Right lobe of liver (tissue), 4 donors: ENCODE measurements around the gene ATG14.

Experiments
- POLR2A ChIP-seq: fragments of 450-650 bp; IDR thresholded peaks from one replicate; pipeline ENCODE4 v1.6.1; 2017; ENCODE audit warnings: antibody characterized with exemption, mild to moderate bottlenecking
- TF ChIP-seq, protein P1 (sequence below), 4 donors: fragments of 200-600 bp in 3 of 4; fragments of 450-650 bp in 1 of 4; IDR thresholded peaks; one replicate each; pipeline versions ENCODE4 v1.5.1 to v1.8.0; 2016 to 2022; ENCODE audit warnings: antibody characterized with exemption in 4 of 4, mild to moderate bottlenecking in 2 of 4
- donor health status: DM: no; HTN: no; CAD: no.
- donor health status: DM: no; HTN: no; CAD: no.
- donor health status: DM: no; HTN: yes; CAD: no.

DNA sequence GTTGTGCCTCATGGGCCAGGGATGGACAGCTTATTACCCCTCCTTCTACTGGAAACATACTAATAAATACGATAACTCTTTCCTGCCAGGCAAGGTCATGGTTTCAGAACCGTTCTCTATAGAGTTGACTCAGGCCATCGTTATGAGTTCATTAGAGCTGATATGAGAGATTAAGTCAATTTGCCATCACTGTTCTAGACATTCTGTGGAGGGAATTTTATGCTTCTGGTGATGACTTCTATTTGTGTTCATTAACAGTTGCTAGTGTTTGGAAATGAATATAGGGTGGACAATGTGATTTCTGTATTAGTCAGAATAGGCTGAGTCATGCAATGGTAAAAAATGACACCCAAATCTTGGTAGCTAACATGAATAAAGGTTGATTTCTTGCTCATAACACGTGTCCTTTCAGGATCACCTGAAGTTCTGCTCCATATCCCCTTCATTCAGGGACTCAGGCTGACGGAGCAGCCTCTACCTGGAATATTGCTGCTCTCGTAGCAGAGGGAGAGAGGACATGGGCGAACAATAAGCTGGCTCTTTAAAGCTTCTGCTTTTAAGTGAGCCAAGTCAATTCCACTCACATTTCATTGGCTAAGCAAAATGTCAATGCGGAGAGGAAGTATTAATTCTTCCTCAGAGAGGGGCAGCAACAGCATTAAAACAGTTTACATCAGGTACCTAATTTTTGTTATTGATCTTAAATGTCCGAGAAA is 47.3 kb upstream of the ATG14 start:
- TF ChIP-seq, protein P1, sequence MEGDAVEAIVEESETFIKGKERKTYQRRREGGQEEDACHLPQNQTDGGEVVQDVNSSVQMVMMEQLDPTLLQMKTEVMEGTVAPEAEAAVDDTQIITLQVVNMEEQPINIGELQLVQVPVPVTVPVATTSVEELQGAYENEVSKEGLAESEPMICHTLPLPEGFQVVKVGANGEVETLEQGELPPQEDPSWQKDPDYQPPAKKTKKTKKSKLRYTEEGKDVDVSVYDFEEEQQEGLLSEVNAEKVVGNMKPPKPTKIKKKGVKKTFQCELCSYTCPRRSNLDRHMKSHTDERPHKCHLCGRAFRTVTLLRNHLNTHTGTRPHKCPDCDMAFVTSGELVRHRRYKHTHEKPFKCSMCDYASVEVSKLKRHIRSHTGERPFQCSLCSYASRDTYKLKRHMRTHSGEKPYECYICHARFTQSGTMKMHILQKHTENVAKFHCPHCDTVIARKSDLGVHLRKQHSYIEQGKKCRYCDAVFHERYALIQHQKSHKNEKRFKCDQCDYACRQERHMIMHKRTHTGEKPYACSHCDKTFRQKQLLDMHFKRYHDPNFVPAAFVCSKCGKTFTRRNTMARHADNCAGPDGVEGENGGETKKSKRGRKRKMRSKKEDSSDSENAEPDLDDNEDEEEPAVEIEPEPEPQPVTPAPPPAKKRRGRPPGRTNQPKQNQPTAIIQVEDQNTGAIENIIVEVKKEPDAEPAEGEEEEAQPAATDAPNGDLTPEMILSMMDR (IDR thresholded peaks at IDR 0.05): no peak
- TF ChIP-seq POLR2A: no peak
